ENCODE results near the gene COA7.

Gene COA7

GRCh38 chr1:52684545-52684944, 13.6 kb downstream of the COA7 start:
- CTCF ChIA-PET, result interaction anchor here (0.8 to 1.0 kb wide), 4 partner anchors 12 to 245 kb away, joined by 3 read pairs; no protein-coding TSS in a partner anchor
- no peak for TF ChIP-seq CTCF (IDR thresholded peaks at IDR 0.05; ENCODE audit: insufficient read depth, low read length, missing control alignments)

GRCh38 chr1:52683367-52683940, 14.7 kb downstream of the COA7 start:
- ChIA-PET POLR2A (no interaction called here), CTCF (no interaction called here)
- no peak overlapping the region for H3K4me3 ChIP-seq (ENCODE audit: low read depth, low read length)
- DNase-seq (ENCODE audit: low read depth, low spot score), result no peak
- no peak for TF ChIP-seq CTCF (IDR thresholded peaks at IDR 0.05; ENCODE audit: insufficient read depth, low read length, missing control alignments)

More at GRCh38 chr1:52684545-52684944, 13.6 kb downstream of the COA7 start:
- DNase-seq (ENCODE audit: low read depth, low spot score), result no peak
- POLR2A ChIA-PET, result no interaction called here
- H3K4me3 ChIP-seq (ENCODE audit: low read depth, low read length), result no peak overlapping the region

- no peak for TF ChIP-seq CTCF (IDR thresholded peaks at IDR 0.05; ENCODE audit: insufficient read depth, low read length, missing control alignments)
- no peak for DNase-seq (ENCODE audit: low read depth, low spot score)
- ChIA-PET POLR2A (no interaction called here), CTCF (no interaction called here)
- H3K4me3 ChIP-seq (ENCODE audit: low read depth, low read length), result no peak overlapping the region
These were observed 17.0 kb downstream of the COA7 start for GRCh38 chr1:52681136-52681535.

- no peak for TF ChIP-seq CTCF (IDR thresholded peaks at IDR 0.05; ENCODE audit: insufficient read depth, low read length, missing control alignments)
- CTCF ChIA-PET, result interaction anchor here (0.5 kb wide), 1 partner anchor 14 kb away, joined by 3 read pairs; no protein-coding TSS in a partner anchor
These were observed 17.8 kb downstream of the COA7 start for GRCh38 chr1:52680353-52680752.

GRCh38 chr1:52679498-52679897, 18.6 kb downstream of the COA7 start:
- no peak for TF ChIP-seq CTCF (IDR thresholded peaks at IDR 0.05; ENCODE audit: insufficient read depth, low read length, missing control alignments)
- no peak overlapping the region for H3K4me3 ChIP-seq (ENCODE audit: low read depth, low read length)
- POLR2A ChIA-PET, result no interaction called here
- CTCF ChIA-PET, result interaction anchor here (2.0 kb wide), 1 partner anchor 8 kb away, joined by 5 read pairs; no protein-coding TSS in a partner anchor
- no peak for DNase-seq (ENCODE audit: low read depth, low spot score)

More at GRCh38 chr1:52680353-52680752, 17.8 kb downstream of the COA7 start:
- DNase-seq (ENCODE audit: low read depth, low spot score), result no peak
- POLR2A ChIA-PET, result no interaction called here
- no peak overlapping the region for H3K4me3 ChIP-seq (ENCODE audit: low read depth, low read length)

- DNase-seq (ENCODE audit: low read depth, low spot score), result no peak
- POLR2A ChIA-PET, result no interaction called here
- no peak overlapping the region for H3K4me3 ChIP-seq (ENCODE audit: low read depth, low read length)
- CTCF ChIA-PET, result interaction anchor here (2.0 kb wide), 1 partner anchor 9 kb away, joined by 5 read pairs; no protein-coding TSS in a partner anchor
- no peak for TF ChIP-seq CTCF (IDR thresholded peaks at IDR 0.05; ENCODE audit: insufficient read depth, low read length, missing control alignments)
These were observed 19.1 kb downstream of the COA7 start for GRCh38 chr1:52679048-52679447.
